A673 (cell line): ENCODE results near the gene UBE2B. TPM values are rescaled to one million over a fixed set of nuclear protein-coding genes. Genes with fewer than 3 reads are reported as not detected.
"Not testable (repeated sequence)": the region's sequence is repeated elsewhere in the genome, so short reads cannot be mapped to it uniquely, and the experiment has no call there.

Source experiments
- BruUV-seq: library from RNA; stranded (reverse); fragments of 400-500 nt; replicated peaks from 2 replicates; lab custom pipeline; 2021; lab: Mats Ljungman, UMichigan
- CTCF ChIA-PET: fragments of 300-600 bp; sonication (Branson Sonifier 250); formaldehyde crosslinking; loops from one replicate; lab custom pipeline; 2022; ENCODE audit warnings: antibody characterized with exemption; lab: Charles Lee
- POLR2A ChIA-PET: fragments of 300-600 bp; sonication (Branson Sonifier 250); formaldehyde crosslinking; loops from one replicate; lab custom pipeline; 2022; ENCODE audit warnings: antibody characterized with exemption; ENCODE audit not compliant: low non-redundant PET; lab: Charles Lee
- DNase-seq: peaks from one replicate; pipeline ENCODE4 v3.0.0-alpha.2; 2015; ENCODE audit warnings: low spot score
- H3K27ac ChIP-seq: fragments of 200-600 bp; sonication (generic); 2 replicates; pipeline ENCODE4 v1.5.1; 2016; ENCODE audit warnings: mixed run types, low read depth, mild to moderate bottlenecking, mixed read lengths, antibody characterized with exemption, low read length; ENCODE audit not compliant: poor library complexity, severe bottlenecking
- H3K27me3 ChIP-seq: fragments of 200-600 bp; sonication (generic); replicated peaks from 2 replicates; pipeline ENCODE4 v1.6.1; 2017; ENCODE audit warnings: mixed run types, low read depth, mild to moderate bottlenecking, mixed read lengths, antibody characterized with exemption, low read length; ENCODE audit not compliant: insufficient read depth, poor library complexity
- H3K36me3 ChIP-seq: fragments of 200-600 bp; sonication (generic); 2 replicates; pipeline ENCODE4 v1.6.1; 2016; ENCODE audit warnings: mixed run types, mild to moderate bottlenecking, mixed read lengths, antibody characterized with exemption, low read length; ENCODE audit not compliant: insufficient read depth, poor library complexity, severe bottlenecking
- H3K4me1 ChIP-seq: fragments of 200-600 bp; sonication (generic); 2 replicates; pipeline ENCODE4 v1.6.1; 2017; ENCODE audit warnings: mixed run types, mild to moderate bottlenecking, mixed read lengths, antibody characterized with exemption, low read length; ENCODE audit not compliant: insufficient read depth, poor library complexity, severe bottlenecking
- H3K4me3 ChIP-seq: fragments of 200-600 bp; sonication (generic); 2 replicates; pipeline ENCODE4 v1.5.1; 2016; ENCODE audit warnings: low read depth, mixed run types, mild to moderate bottlenecking, mixed read lengths, low read length; ENCODE audit not compliant: poor library complexity, severe bottlenecking
- H3K9me3 ChIP-seq: fragments of 200-600 bp; sonication (generic); 2 replicates; pipeline ENCODE4 v1.6.1; 2016; ENCODE audit warnings: mixed run types, low read depth, mild to moderate bottlenecking, mixed read lengths, antibody characterized with exemption, low read length; ENCODE audit not compliant: poor library complexity, severe bottlenecking
- EZH2 ChIP-seq: fragments of 200-600 bp; sonication (generic); IDR thresholded peaks from 2 replicates; pipeline ENCODE4 v1.6.1; 2017; ENCODE audit warnings: borderline replicate concordance, low read depth, mild to moderate bottlenecking, mixed read lengths, antibody characterized with exemption, low read length; ENCODE audit not compliant: poor library complexity, severe bottlenecking
- intact Hi-C: fragments of 100-400 bp; cut with micrococcal nuclease; formaldehyde crosslinking; loops from one replicate; pipeline ENCODE4 v1.10.0; 2022; ENCODE audit not compliant: unreplicated experiment
- total RNA-seq: library from RNA; stranded (reverse); gene quantifications from 2 replicates; pipeline ENCODE4 v1.2.3, GENCODE V29; 2021
- TF ChIP-seq, protein P1 (sequence below): fragments of 300-800, 200-600 bp; sonication (generic); conservative IDR thresholded peaks from 2 replicates; pipeline ENCODE4 v1.5.1; 2017; ENCODE audit warnings: low read depth, mild to moderate bottlenecking, antibody characterized with exemption, low read length, moderate library complexity, mixed read lengths

The UBE2B gene
- total RNA-seq, 1 experiment from 2014 or later, result 73.8 TPM

DNA sequence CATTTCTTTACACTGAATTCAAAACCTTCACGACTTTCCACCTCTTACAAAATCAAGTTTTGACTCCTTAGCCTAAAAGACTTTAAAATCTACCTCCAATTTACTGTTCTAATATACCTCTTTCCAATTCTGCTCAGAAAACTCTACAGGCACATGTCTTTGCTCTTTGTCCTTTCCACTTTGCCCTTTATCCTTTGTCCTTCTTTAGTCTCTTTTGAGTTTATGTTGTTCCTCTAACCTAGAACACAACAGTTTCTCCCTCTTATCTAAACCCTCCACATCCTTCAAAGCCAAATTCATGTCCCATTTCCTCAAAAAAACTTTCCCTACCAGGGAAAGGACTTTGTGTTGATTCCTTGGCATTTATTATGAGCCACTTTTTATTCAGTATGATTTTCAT lies 5.8 kb upstream of the UBE2B start:
- peaks cover 15% of the 10 kb centered on the region for H3K4me1 ChIP-seq
- DNase-seq, result no peak
- BruUV-seq, result no TSS peak
- TF ChIP-seq EZH2, result no peak
- TF ChIP-seq, protein P1, sequence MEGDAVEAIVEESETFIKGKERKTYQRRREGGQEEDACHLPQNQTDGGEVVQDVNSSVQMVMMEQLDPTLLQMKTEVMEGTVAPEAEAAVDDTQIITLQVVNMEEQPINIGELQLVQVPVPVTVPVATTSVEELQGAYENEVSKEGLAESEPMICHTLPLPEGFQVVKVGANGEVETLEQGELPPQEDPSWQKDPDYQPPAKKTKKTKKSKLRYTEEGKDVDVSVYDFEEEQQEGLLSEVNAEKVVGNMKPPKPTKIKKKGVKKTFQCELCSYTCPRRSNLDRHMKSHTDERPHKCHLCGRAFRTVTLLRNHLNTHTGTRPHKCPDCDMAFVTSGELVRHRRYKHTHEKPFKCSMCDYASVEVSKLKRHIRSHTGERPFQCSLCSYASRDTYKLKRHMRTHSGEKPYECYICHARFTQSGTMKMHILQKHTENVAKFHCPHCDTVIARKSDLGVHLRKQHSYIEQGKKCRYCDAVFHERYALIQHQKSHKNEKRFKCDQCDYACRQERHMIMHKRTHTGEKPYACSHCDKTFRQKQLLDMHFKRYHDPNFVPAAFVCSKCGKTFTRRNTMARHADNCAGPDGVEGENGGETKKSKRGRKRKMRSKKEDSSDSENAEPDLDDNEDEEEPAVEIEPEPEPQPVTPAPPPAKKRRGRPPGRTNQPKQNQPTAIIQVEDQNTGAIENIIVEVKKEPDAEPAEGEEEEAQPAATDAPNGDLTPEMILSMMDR, result no peak
- ChIA-PET POLR2A (no interaction called here), CTCF (no interaction called here)
- H3K36me3 ChIP-seq, result peaks cover 4% of the 10 kb centered on the region
- H3K4me3 ChIP-seq, result no peak overlapping the region
- H3K27ac ChIP-seq, result no peak overlapping the region
- intact Hi-C loops, result no loop called here
- no peaks in the 10 kb centered on the region for H3K9me3 ChIP-seq
- no peaks in the 10 kb centered on the region for H3K27me3 ChIP-seq

DNA sequence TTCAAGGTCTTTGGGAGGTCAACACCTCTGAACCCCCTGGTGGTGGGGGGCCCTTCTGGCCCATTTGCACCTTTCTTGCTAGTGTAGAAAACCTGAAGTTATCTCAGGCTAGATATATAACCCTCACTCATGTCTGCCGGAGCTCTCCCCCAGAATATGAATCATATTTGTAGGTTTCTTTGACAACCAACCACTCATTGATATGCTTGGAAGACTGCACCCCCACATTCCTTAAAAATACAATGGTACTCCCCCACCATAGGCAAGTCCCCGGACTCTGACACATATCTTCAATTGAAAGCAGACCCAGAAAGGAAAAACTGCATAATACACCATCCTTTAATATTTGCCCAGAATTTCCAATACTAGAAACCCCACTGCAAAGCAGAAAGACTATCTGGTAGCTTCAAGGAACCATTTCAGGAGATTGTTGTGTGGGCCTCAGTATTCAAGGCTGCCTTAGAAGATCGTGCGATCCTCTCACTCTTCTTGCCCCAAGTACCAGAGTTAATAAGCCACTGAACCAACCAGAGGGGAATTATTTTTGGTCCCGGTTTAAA lies 978 bp upstream of the UBE2B start:
- peaks cover 15% of the 10 kb centered on the region for H3K4me1 ChIP-seq
- no peak for DNase-seq
- TF ChIP-seq, protein P1, result no peak
- no peak for TF ChIP-seq EZH2
- CTCF ChIA-PET, result no interaction called here
- intact Hi-C loops, result no loop called here
- POLR2A ChIA-PET, result no interaction called here
- H3K4me3 ChIP-seq, result peak overlapping the region; percentile 66
- no peaks in the 10 kb centered on the region for H3K9me3 ChIP-seq
- H3K27ac ChIP-seq, result peak overlapping the region; percentile 100
- H3K36me3 ChIP-seq, result peaks cover 7% of the 10 kb centered on the region
- BruUV-seq, result TSS peak; percentile 77
- no peaks in the 10 kb centered on the region for H3K27me3 ChIP-seq

DNA sequence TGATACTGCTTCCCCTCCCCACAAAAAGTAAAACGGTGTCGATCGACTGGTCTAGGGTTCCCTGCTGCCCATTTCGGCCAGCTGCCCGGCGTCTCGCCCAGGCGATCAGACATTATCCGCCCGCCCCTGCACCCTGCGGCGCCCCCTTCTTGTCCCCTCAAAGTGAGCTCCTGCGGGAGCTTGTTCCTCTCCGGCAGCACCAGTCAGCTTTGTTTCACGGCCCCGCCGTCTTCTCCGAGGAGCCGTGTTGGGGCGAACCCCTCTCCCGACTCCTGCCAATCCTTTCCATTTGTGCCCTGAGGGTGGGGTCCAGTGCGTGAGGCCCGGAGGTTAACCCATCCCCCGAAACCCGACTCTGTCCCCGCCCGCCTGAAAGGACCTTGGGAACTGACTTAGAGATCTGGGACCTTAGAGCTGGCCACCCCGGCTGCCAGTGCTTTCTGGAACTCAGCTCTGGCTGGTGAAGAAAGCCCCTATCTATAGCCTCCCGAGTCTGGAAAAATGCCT lies 518 bp downstream of the UBE2B start:
- CTCF ChIA-PET, result interaction anchor here (1.7 kb wide), 1 partner anchor 215 kb away, joined by 4 read pairs; no protein-coding TSS in a partner anchor

DNA sequence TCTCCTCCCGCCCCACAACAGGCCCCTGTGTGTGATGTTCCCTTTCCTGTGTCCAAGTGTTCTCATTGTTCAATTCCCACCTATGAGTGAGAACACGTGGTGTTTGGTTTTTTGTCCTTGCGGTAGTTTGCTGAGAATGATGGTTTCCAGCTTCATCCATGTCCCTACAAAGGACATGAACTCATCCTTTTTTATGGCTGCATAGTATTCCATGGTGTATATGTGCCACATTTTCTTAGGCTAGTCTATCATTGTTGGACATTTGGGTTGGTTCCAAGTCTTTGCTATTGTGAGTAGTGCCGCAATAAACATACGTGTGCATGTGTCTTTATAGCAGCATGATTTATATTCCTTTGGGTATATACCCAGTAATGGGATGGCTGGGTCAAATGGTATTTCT lies 2.3 kb downstream of the UBE2B start:
- H3K4me1 ChIP-seq, H3K27me3 ChIP-seq, BruUV-seq, H3K27ac ChIP-seq, CTCF ChIA-PET, H3K4me3 ChIP-seq, DNase-seq, POLR2A ChIA-PET, H3K9me3 ChIP-seq, intact Hi-C loops: not testable (repeated sequence)
- H3K36me3 ChIP-seq, result peaks cover 17% of the 10 kb centered on the region

More for the DNA sequence above, 518 bp downstream of the UBE2B start:
- intact Hi-C loops, result no loop called here
- H3K36me3 ChIP-seq, result peaks cover 15% of the 10 kb centered on the region
- H3K9me3 ChIP-seq, result no peaks in the 10 kb centered on the region
- peak overlapping the region; percentile 66 for H3K4me3 ChIP-seq
- peak; percentile 44 for DNase-seq
- peaks cover 6% of the 10 kb centered on the region for H3K4me1 ChIP-seq
- TF ChIP-seq, protein P1, result no peak
- no TSS peak for BruUV-seq
- no peaks in the 10 kb centered on the region for H3K27me3 ChIP-seq
- POLR2A ChIA-PET, result interaction anchor here (0.5 kb wide), 1 partner anchor 391 kb away, joined by 3 read pairs; no protein-coding TSS in a partner anchor
- H3K27ac ChIP-seq, result peak overlapping the region; percentile 100
